ENCODE results near the gene STRA6.

The STRA6 gene

GRCh38 chr15:74202452-74203401, at the start of gene STRA6:
STRA6 (minus strand) TSS chr15:74202787; CDS start chr15:74202267, 520 bp downstream.
- TF ChIP-seq, protein P1, sequence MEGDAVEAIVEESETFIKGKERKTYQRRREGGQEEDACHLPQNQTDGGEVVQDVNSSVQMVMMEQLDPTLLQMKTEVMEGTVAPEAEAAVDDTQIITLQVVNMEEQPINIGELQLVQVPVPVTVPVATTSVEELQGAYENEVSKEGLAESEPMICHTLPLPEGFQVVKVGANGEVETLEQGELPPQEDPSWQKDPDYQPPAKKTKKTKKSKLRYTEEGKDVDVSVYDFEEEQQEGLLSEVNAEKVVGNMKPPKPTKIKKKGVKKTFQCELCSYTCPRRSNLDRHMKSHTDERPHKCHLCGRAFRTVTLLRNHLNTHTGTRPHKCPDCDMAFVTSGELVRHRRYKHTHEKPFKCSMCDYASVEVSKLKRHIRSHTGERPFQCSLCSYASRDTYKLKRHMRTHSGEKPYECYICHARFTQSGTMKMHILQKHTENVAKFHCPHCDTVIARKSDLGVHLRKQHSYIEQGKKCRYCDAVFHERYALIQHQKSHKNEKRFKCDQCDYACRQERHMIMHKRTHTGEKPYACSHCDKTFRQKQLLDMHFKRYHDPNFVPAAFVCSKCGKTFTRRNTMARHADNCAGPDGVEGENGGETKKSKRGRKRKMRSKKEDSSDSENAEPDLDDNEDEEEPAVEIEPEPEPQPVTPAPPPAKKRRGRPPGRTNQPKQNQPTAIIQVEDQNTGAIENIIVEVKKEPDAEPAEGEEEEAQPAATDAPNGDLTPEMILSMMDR (IDR thresholded peaks at IDR 0.05; ENCODE audit: control insufficient read depth, extremely low read depth, insufficient read depth) = no peak
- DNase-seq (ENCODE audit: low read depth) = no peak
- no peak within 1 kb of the TSS for H3K4me3 ChIP-seq (ENCODE audit: low read depth, low read length)

DNA sequence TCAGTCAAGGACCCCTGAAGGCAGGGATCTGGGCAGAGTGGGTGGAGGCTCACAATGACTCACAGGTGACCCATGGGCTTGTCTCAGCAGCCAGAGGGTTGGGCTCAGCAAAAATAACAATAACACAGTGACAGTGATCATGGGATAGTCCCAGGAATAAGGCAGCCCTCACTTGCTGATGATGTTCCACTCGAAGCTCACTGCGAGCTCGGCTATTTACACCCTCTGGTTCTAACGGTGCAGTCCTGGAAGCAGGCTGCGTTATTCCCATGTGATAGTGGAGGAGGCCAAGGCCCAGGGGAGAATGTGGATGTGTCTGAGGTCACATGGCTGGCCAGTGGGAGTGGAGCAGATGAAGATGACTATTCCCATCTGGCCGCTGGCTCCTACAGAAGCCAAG, 49.7 kb upstream of the STRA6 start:
- no peak for DNase-seq (ENCODE audit: low read depth)

GRCh38 chr15:74251131-74251811, 48.7 kb upstream of the STRA6 start:
- peak; percentile 88 for DNase-seq (ENCODE audit: low read depth)

More for the DNA sequence above, 49.7 kb upstream of the STRA6 start:
- TF ChIP-seq, protein P1 (IDR thresholded peaks at IDR 0.05; ENCODE audit: control insufficient read depth, extremely low read depth, insufficient read depth) = no peak
- no peak overlapping the region for H3K4me3 ChIP-seq (ENCODE audit: low read depth, low read length)

DNA sequence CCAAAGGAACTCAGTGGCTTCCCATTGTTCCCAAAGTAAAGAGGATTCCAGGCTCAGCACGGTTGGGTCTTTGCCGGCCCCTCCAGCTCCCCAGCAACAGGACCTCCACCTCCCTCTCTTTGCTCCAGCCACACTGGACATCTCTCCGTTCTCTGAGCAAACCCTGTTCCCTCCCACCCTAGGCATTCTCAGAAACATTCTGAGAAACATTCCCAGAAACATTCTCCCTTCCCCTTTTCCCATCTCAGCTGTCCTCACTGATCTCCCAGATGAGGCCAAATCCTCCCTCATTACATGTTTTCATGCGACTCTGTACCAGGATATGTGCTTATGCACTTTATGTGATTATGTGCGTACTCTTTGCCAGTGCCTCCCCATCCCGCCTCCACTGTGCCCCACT, 47.7 kb upstream of the STRA6 start:
- H3K4me3 ChIP-seq (ENCODE audit: low read depth, low read length) = no peak overlapping the region
- TF ChIP-seq, protein P1 (IDR thresholded peaks at IDR 0.05; ENCODE audit: control insufficient read depth, extremely low read depth, insufficient read depth) = no peak
- DNase-seq (ENCODE audit: low read depth) = no peak

More at GRCh38 chr15:74251131-74251811, 48.7 kb upstream of the STRA6 start:
- TF ChIP-seq, protein P1 (IDR thresholded peaks at IDR 0.05; ENCODE audit: control insufficient read depth, extremely low read depth, insufficient read depth) = no peak
- H3K4me3 ChIP-seq (ENCODE audit: low read depth, low read length) = no peak overlapping the region

- DNase-seq (ENCODE audit: low read depth) = no peak
- no peak overlapping the region for H3K4me3 ChIP-seq (ENCODE audit: low read depth, low read length)
- TF ChIP-seq, protein P1 (IDR thresholded peaks at IDR 0.05; ENCODE audit: control insufficient read depth, extremely low read depth, insufficient read depth) = no peak
These were observed 42.9 kb upstream of the STRA6 start for GRCh38 chr15:74245342-74245931.

DNA sequence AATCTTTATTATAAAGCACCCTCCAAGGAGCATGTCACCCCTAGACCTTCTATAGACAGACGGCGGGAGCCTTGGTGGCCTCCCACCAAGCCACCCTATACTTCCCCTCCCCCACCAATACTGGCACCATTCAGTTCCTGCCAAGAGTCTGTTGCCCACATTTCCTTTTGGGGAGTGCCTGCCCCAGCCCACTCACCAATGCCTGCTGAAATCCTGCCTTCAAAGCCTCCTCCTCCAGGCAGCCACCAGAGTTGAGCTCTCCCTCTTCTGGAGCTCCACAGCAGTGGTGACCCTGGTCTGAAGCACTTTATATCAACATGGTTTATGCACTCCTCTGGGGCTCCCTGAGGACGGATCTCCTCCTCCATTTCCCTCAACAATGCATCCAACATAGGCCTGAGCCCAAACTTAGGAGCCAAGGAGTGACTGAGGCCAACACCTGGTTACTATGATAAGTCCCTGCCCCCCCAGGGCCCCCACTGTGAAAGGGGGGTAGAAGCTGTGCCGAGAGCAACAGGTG, 42.3 kb upstream of the STRA6 start:
- no peak for DNase-seq (ENCODE audit: low read depth)
- TF ChIP-seq, protein P1 (IDR thresholded peaks at IDR 0.05; ENCODE audit: control insufficient read depth, extremely low read depth, insufficient read depth) = no peak
- H3K4me3 ChIP-seq (ENCODE audit: low read depth, low read length) = no peak overlapping the region

Data from LNCaP clone FGC (cell line).